ENCODE measurements around the gene APOBEC4. TPM values are rescaled to one million over a fixed set of nuclear protein-coding genes. Genes with fewer than 3 reads are reported as not detected.

APOBEC4 gene
- total and polyA plus RNA-seq, 2 of the 13 experiments (the other 11 are each of a cell fraction or from before 2014, with no cell fraction given): not detected

DNA sequence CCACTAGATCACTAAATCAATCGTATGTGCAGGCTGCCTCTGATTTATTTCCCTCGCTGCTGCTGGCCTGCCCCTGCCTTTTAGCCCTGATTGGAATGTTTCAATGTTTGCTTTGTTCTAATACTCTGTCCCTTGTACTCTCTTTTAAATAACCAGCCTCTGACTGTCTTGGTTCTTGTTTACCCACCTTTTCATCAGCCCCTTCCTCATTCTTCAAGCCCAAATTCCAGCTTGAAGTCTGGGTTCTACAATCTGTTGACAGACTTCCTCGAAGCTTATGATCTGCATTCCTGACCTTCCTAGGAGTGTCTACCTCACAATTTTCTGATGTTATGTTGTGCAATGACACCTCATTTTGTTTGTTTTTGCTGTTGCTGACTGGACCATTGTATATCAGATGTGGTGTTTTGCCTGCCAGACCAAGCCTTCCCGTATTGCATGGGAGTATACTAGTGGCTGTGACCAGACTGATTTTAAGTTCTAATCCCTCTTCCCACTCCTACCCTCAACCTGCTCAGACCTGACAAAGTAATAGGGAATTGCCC lies 46.6 kb upstream of the APOBEC4 start (continued):
- TF ChIP-seq FOXP1 (IDR thresholded peaks at IDR 0.05): peak; percentile 97
- peak; percentile 99 for TF ChIP-seq FOXP1 (CRISPR knock-in tag; IDR thresholded peaks at IDR 0.05)
- no peak for TF ChIP-seq NFRKB (IDR thresholded peaks at IDR 0.05)
- no peak for TF ChIP-seq ARNT (IDR thresholded peaks at IDR 0.05)
- TF ChIP-seq ZNF501 (CRISPR knock-in tag; IDR thresholded peaks at IDR 0.05): peak; percentile 45; the same call in 1 of the 2 replicates
- TF ChIP-seq HHEX (CRISPR knock-in tag; IDR thresholded peaks at IDR 0.05): peak; percentile 82
- no peak for TF ChIP-seq THYN1 (CRISPR knock-in tag; IDR thresholded peaks at IDR 0.05; ENCODE audit: borderline replicate concordance, low read depth)
- no peak for TF ChIP-seq ZNF552 (CRISPR knock-in tag; IDR thresholded peaks at IDR 0.05; ENCODE audit: borderline replicate concordance)
- peak; percentile 67; the same call in 1 of the 2 replicates for TF ChIP-seq ZNF772 (CRISPR knock-in tag; IDR thresholded peaks at IDR 0.05)
- peak; percentile 87 for TF ChIP-seq KDM6A (CRISPR knock-in tag; IDR thresholded peaks at IDR 0.05; ENCODE audit: low read depth)
- TF ChIP-seq SMAD3 (CRISPR knock-in tag; IDR thresholded peaks at IDR 0.05): peak; percentile 95
- TF ChIP-seq ZNF274 (CRISPR knock-in tag; IDR thresholded peaks at IDR 0.05): no peak
- TF ChIP-seq SP5 (CRISPR knock-in tag; IDR thresholded peaks at IDR 0.05; ENCODE audit: borderline replicate concordance, low read depth): peak; percentile 71; the same call in 1 of the 2 replicates
- TF ChIP-seq EP300 (IDR thresholded peaks at IDR 0.05; ENCODE audit: low read depth in 2 of 2, low read length in 2 of 2): peak; percentile 89 to 94
- peak; percentile 98 for TF ChIP-seq EP300 (CRISPR knock-in tag; IDR thresholded peaks at IDR 0.05; ENCODE audit: borderline replicate concordance)
- TF ChIP-seq SMC3 (IDR thresholded peaks at IDR 0.05; ENCODE audit: low read length): peak; percentile 25
- peak; percentile 24 to 64; a peak in 2 of 4 replicates for TF ChIP-seq NR2F1 (CRISPR knock-in tag; IDR thresholded peaks at IDR 0.05)
- TF ChIP-seq KDM1A (CRISPR knock-in tag; IDR thresholded peaks at IDR 0.05): peak; percentile 80
- no peak for TF ChIP-seq ZFP62 (CRISPR knock-in tag; IDR thresholded peaks at IDR 0.05)
- TF ChIP-seq CBX1 (IDR thresholded peaks at IDR 0.05; ENCODE audit: low read depth): peak; percentile 44
- TF ChIP-seq, protein P1, sequence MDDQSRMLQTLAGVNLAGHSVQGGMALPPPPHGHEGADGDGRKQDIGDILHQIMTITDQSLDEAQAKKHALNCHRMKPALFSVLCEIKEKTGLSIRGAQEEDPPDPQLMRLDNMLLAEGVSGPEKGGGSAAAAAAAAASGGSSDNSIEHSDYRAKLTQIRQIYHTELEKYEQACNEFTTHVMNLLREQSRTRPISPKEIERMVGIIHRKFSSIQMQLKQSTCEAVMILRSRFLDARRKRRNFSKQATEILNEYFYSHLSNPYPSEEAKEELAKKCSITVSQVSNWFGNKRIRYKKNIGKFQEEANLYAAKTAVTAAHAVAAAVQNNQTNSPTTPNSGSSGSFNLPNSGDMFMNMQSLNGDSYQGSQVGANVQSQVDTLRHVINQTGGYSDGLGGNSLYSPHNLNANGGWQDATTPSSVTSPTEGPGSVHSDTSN (CRISPR knock-in tag; IDR thresholded peaks at IDR 0.05; ENCODE audit: borderline replicate concordance): no peak
- TF ChIP-seq, protein P2, sequence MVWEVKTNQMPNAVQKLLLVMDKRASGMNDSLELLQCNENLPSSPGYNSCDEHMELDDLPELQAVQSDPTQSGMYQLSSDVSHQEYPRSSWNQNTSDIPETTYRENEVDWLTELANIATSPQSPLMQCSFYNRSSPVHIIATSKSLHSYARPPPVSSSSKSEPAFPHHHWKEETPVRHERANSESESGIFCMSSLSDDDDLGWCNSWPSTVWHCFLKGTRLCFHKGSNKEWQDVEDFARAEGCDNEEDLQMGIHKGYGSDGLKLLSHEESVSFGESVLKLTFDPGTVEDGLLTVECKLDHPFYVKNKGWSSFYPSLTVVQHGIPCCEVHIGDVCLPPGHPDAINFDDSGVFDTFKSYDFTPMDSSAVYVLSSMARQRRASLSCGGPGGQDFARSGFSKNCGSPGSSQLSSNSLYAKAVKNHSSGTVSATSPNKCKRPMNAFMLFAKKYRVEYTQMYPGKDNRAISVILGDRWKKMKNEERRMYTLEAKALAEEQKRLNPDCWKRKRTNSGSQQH (CRISPR knock-in tag; IDR thresholded peaks at IDR 0.05; ENCODE audit: low read depth): 0 out of 2 replicates have a peak, but pooled peaks have one; percentile 58
- no peak for TF ChIP-seq SIN3A (IDR thresholded peaks at IDR 0.05; ENCODE audit: borderline replicate concordance, low read depth, low read length)
